SJSA1 (cell line): Measurements from ENCODE around the gene TRIM54. TPM values are rescaled to one million over a fixed set of nuclear protein-coding genes. Genes with fewer than 3 reads are reported as not detected.
"Not testable (repeated sequence)": the region's sequence is repeated elsewhere in the genome, so short reads cannot be mapped to it uniquely, and the experiment has no call there.

ENCODE experiments used
- DNase-seq, 2 experiments: peaks; one replicate each; pipeline ENCODE4 v3.0.0-alpha.2; 2015 to 2020; ENCODE audit warnings: low spot score in 2 of 2, low read depth in 1 of 2
- H3K27ac ChIP-seq: fragments of 250-450 bp; sonication (Bioruptor Pico); 2 replicates; pipeline ENCODE4 v1.5.1; 2020; ENCODE audit warnings: mild to moderate bottlenecking, moderate library complexity
- H3K27me3 ChIP-seq: fragments of 250-450 bp; sonication (Bioruptor Pico); replicated peaks from 2 replicates; pipeline ENCODE4 v1.5.1; 2020; ENCODE audit warnings: mild to moderate bottlenecking, moderate library complexity
- H3K36me3 ChIP-seq: fragments of 250-450 bp; sonication (Bioruptor Pico); 2 replicates; pipeline ENCODE4 v1.5.1; 2020; ENCODE audit warnings: mild to moderate bottlenecking
- H3K4me1 ChIP-seq: fragments of 250-450 bp; sonication (Bioruptor Pico); replicated peaks from 2 replicates; pipeline ENCODE4 v1.6.1; 2021; ENCODE audit warnings: mild to moderate bottlenecking
- H3K4me3 ChIP-seq: fragments of 250-450 bp; sonication (Bioruptor Pico); 2 replicates; pipeline ENCODE4 v1.5.1; 2020; ENCODE audit warnings: mild to moderate bottlenecking
- H3K9me3 ChIP-seq: fragments of 250-450 bp; sonication (Bioruptor Pico); replicated peaks from 2 replicates; pipeline ENCODE4 v1.5.1; 2020; ENCODE audit warnings: mild to moderate bottlenecking
- total RNA-seq: library from RNA; depleted of rRNA; stranded (reverse); fragments of >200 nt; shearing (Covaris generic); gene quantifications from 2 replicates; pipeline ENCODE4 v1.2.3, GENCODE V29; 2014

The TRIM54 gene
- total RNA-seq, 1 experiment from 2014 or later: not detected

GRCh38 chr2:27319839-27320238 lies 37.6 kb downstream of the TRIM54 start:
- H3K4me1 ChIP-seq: peaks cover 28% of the 10 kb centered on the region
- DNase-seq, H3K27ac ChIP-seq, H3K9me3 ChIP-seq, H3K4me3 ChIP-seq, H3K27me3 ChIP-seq: not testable (repeated sequence)
- H3K36me3 ChIP-seq: peaks cover 15% of the 10 kb centered on the region

GRCh38 chr2:27320958-27321543 lies 38.8 kb downstream of the TRIM54 start:
- H3K9me3 ChIP-seq: no peaks in the 10 kb centered on the region
- peak overlapping the region; percentile 95 for H3K27ac ChIP-seq
- H3K27me3 ChIP-seq: no peaks in the 10 kb centered on the region
- peaks cover 20% of the 10 kb centered on the region for H3K36me3 ChIP-seq
- H3K4me1 ChIP-seq: peaks cover 28% of the 10 kb centered on the region
- peak; percentile 91 to 96 for DNase-seq
- no peak overlapping the region for H3K4me3 ChIP-seq

DNA sequence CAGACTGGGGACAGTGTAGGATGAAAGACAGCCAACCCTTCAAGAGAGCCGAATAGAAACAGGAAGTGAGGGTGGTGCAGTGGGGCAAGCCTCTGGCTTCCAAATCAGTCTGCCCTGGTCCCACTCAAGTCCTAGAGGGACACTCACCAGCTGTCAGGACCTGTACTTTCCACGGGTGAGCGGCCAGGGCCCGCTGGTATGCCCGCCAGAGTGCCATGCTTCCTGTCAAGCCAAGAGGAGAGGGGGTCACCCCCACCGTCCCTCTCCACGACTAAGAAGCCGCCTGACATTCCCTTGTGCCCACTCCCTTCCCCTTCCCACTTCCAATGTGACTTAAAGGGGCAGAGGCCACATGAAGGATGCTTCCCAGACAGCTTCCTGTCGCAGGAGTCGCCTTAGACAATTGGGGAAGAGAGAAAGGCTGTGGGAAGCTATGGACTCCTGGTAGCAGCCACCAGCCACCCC lies 40.1 kb downstream of the TRIM54 start:
- H3K9me3 ChIP-seq: no peaks in the 10 kb centered on the region
- H3K36me3 ChIP-seq: peaks cover 26% of the 10 kb centered on the region
- H3K4me1 ChIP-seq: peaks cover 28% of the 10 kb centered on the region
- H3K27me3 ChIP-seq: no peaks in the 10 kb centered on the region
- no peak for DNase-seq
- peak overlapping the region; percentile 64 for H3K4me3 ChIP-seq
- H3K27ac ChIP-seq: peak overlapping the region; percentile 95

GRCh38 chr2:27322766-27323595 lies 40.8 kb downstream of the TRIM54 start, which contains the start of gene MPV17:
Gene MPV17 (minus strand): TSS chr2:27323097. CDS start chr2:27322517, 580 bp downstream.
- Histone ChIP-seq H3K27me3 (no peaks in the 10 kb centered on the region), H3K4me1 (peaks cover 28% of the 10 kb centered on the region), H3K36me3 (peaks cover 25% of the 10 kb centered on the region), H3K4me3 (peak within 1 kb of the TSS; percentile 64), H3K27ac (peak within 1 kb of the TSS; percentile 95), H3K9me3 (no peaks in the 10 kb centered on the region)
- peak; percentile 88 to 93 for DNase-seq

DNA sequence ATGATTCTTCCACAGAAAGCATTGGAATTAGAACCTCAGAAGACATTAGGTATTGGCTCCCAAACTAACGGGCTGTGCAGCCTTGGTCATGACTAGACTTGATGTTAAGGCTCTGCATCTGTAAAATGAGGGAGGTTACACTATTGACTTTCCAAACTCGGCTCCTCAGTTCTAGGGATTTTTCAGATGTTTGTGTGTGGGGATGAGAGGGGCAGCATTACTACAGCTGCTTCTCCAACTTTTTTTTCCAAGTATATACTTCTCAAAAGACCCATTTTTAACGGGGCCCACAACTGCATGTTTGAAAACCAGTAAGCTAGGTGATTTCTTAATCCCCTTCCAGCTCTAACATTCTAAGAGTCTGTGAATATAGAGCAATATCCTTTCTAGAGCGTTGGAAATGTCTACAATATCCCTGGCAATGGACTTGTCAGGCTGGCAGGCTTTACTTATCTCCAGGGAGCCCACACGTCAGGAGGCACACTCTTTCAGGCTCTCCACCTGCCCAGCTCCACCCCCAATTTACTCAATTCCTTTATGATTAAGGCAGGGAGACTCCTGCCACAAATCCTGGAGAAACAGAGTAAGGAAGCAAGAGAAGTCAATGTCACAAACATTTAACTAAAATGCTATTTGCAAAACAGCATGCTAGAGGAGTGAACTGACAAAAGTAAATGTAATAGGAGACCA lies 41.5 kb downstream of the TRIM54 start:
- Histone ChIP-seq H3K27me3 (no peaks in the 10 kb centered on the region), H3K27ac (peak overlapping the region; percentile 95), H3K4me3 (peak overlapping the region; percentile 64), H3K4me1 (peaks cover 28% of the 10 kb centered on the region), H3K36me3 (peaks cover 33% of the 10 kb centered on the region), H3K9me3 (no peaks in the 10 kb centered on the region)
- no peak for DNase-seq

DNA sequence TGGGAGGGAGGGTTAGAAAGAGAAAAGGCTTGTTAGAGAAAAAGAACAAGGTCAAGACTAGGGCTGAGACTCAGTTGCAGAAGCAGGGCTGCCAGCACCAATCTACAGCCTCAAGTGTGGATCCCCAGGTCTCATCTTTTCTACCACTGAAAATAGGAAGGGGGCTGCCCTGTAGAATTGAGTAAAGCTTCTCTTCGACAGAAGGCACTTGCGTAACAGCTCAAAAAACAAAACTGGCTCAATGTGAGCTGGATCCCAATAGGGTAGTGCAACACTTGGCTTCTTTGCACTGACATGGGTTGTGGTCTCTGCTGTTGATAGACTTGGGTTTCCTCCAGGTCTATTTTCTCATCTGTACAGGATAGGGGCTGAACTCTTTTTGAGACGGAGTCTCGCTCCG lies 42.5 kb downstream of the TRIM54 start:
- Histone ChIP-seq H3K4me3 (no peak overlapping the region), H3K9me3 (no peaks in the 10 kb centered on the region), H3K36me3 (peaks cover 39% of the 10 kb centered on the region), H3K27me3 (no peaks in the 10 kb centered on the region), H3K4me1 (peaks cover 28% of the 10 kb centered on the region), H3K27ac (no peak overlapping the region)
- DNase-seq: no peak

- Histone ChIP-seq H3K9me3 (no peaks in the 10 kb centered on the region), H3K4me1 (no peaks in the 10 kb centered on the region), H3K27ac (no peak overlapping the region), H3K4me3 (no peak overlapping the region), H3K36me3 (peaks cover 62% of the 10 kb centered on the region), H3K27me3 (no peaks in the 10 kb centered on the region)
- no peak for DNase-seq
Measured at GRCh38 chr2:27335311-27335710, 53.1 kb downstream of the TRIM54 start.

DNA sequence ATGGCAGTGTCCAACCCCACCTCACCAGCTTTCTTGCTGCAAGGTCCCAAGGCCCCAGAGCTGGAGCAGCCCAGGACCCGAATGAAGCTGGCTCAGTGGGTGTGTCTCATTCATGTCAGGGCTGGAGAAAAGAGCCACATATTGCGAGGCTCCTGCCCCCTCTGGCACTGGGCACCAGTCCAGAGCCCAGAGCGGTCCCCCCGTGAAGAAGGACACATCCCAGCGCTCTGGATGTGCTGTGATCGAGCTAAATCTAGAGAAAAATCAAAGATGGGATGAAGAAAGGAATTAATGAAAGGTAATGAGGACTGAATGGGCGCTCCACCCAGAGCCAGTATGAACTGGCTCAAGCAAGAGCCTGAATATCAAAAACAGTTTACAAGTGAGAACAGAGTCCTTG lies 53.9 kb downstream of the TRIM54 start:
- no peaks in the 10 kb centered on the region for H3K27me3 ChIP-seq
- no peaks in the 10 kb centered on the region for H3K9me3 ChIP-seq
- DNase-seq: no peak
- peaks cover 64% of the 10 kb centered on the region for H3K36me3 ChIP-seq
- H3K4me1 ChIP-seq: no peaks in the 10 kb centered on the region
- H3K4me3 ChIP-seq: no peak overlapping the region
- H3K27ac ChIP-seq: no peak overlapping the region

DNA sequence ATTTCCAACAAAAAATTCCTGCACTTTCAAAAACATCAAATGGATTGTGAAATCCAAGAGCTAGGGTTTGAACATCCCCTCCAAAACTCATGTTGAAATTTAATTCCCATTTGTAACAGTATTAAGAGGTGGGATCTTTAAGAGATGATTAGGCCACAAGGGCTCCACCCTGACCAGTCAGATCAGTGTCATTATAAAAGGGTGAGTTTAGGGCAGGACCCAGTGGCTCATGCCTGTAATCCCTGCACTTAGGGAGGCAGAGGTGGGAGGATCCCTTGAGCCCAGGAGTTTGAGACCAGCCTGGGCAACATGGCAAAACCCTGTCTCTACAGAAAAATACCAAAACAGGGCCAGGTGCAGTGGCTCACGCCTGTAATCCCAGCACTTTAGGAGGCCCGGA lies 65.4 kb downstream of the TRIM54 start:
- no peak overlapping the region for H3K4me3 ChIP-seq
- DNase-seq: no peak
- H3K36me3 ChIP-seq: peaks cover 12% of the 10 kb centered on the region
- no peaks in the 10 kb centered on the region for H3K4me1 ChIP-seq
- H3K27me3 ChIP-seq: no peaks in the 10 kb centered on the region
- H3K27ac ChIP-seq: no peak overlapping the region
- H3K9me3 ChIP-seq: no peaks in the 10 kb centered on the region

DNA sequence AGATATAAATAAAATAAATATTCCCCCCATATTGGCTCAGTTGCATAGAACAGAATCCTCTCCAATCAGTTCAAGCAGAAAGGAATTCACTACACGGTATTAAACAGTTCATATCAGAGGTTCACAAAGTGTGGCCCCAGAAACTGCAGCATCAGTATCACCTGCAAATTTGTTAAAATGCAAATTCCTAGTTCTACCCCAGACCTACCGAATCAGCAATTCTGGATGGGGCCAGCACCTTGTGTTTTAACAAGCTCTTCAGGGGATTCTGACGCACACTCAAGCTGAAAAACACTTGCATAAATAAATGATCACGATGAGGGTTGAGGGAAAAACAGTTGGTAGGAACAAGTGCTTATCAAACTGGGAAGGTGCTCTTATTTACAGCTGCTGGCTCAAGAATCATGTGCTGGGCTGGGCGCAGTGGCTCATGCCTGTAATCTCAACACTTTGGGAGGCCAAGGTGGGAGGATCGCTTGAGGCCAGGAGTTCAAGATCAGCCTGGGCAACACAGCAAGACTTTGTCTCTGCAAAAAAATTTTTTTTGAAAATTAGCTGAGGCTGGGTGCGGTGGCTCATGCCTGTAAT lies 68.0 kb downstream of the TRIM54 start:
- Histone ChIP-seq H3K36me3 (0 out of 2 replicates have a peak, but pooled peaks cover 3% of the 10 kb centered on the region), H3K27ac (no peak overlapping the region), H3K27me3 (no peaks in the 10 kb centered on the region), H3K4me1 (no peaks in the 10 kb centered on the region), H3K4me3 (no peak overlapping the region), H3K9me3 (no peaks in the 10 kb centered on the region)
- no peak for DNase-seq

- no peaks in the 10 kb centered on the region for H3K9me3 ChIP-seq
- H3K27ac ChIP-seq: no peak overlapping the region
- H3K4me3 ChIP-seq: no peak overlapping the region
- no peaks in the 10 kb centered on the region for H3K4me1 ChIP-seq
- DNase-seq: no peak
- H3K27me3 ChIP-seq: no peaks in the 10 kb centered on the region
- 0 out of 2 replicates have a peak, but pooled peaks cover 3% of the 10 kb centered on the region for H3K36me3 ChIP-seq
Measured at GRCh38 chr2:27351802-27352598, 69.8 kb downstream of the TRIM54 start.

GRCh38 chr2:27353386-27353761 lies 71.1 kb downstream of the TRIM54 start:
- not testable (repeated sequence) for DNase-seq, H3K9me3 ChIP-seq, H3K27ac ChIP-seq, H3K4me1 ChIP-seq, H3K4me3 ChIP-seq, H3K36me3 ChIP-seq, H3K27me3 ChIP-seq
